ENCODE measurements around the gene DRC1. TPM values are rescaled to one million over a fixed set of nuclear protein-coding genes. Genes with fewer than 3 reads are reported as not detected.

The DRC1 gene
- total RNA-seq, 1 experiment from 2014 or later = not detected

DNA sequence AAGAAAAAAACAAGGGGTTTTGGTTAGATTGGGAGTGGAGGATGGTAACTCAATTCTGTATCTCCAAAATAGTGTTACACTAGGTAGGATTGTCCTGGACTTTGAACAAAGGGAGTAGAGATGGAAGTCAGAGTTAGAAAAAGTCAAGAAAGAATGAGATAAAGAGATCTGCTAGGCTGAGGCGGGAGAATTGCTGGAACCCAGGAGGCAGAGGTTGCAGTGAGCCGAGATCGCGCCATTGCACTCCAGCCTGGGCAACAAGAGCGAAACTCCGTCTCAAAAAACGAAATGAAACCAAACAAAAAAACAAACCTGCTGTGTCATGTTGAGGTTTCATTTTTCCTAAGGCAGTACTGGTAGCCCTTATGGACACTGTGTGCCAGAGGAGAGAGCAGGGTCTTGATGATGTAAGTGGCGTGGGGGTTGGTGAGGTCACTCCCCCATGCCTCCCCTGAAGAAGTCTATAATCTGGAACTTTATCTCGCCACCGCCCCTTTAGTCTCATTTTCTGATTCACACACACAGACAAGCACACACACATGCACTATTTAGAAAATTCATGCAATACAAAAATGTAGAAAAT is 10.5 kb downstream of the DRC1 start:
- RAD21 ChIA-PET (ENCODE audit: low non-redundant PET in 1 of 2, low total read pairs in 2 of 2, uncharacterized antibody in 2 of 2, unreplicated experiment in 2 of 2) = no interaction called here
- H3K79me2 ChIP-seq (ENCODE audit: insufficient read depth, low read length) = no peaks in the 10 kb centered on the region
- no peak for DNase-seq (ENCODE audit: low read depth, low spot score)
- no peak overlapping the region for H2AFZ ChIP-seq (ENCODE audit: low read depth, low read length, poor library complexity, severe bottlenecking)
- H3K9me2 ChIP-seq (ENCODE audit: insufficient read depth) = no peaks in the 10 kb centered on the region
- no peaks in the 10 kb centered on the region for H3K4me1 ChIP-seq (ENCODE audit: control insufficient read depth in 1 of 2, insufficient read depth in 2 of 2, low read length in 2 of 2)
- H3K9me3 ChIP-seq (ENCODE audit: control insufficient read depth in 1 of 2, insufficient read depth in 1 of 2, low read depth in 1 of 2, low read length in 2 of 2) = no peaks in the 10 kb centered on the region
- H3K36me3 ChIP-seq (ENCODE audit: control insufficient read depth in 1 of 2, insufficient read depth in 2 of 2, low read length in 2 of 2) = no peaks in the 10 kb centered on the region
- no TSS peak for BruUV-seq (replicated peaks)
- ATAC-seq = no peak
- H3K4me3 ChIP-seq (replicated peaks in 1 of 2; ENCODE audit: low read depth in 1 of 2, low read length in 2 of 2) = no peak overlapping the region
- TF ChIP-seq SRF (IDR thresholded peaks at IDR 0.05; ENCODE audit: low read depth) = no peak
- TF ChIP-seq, protein P1, sequence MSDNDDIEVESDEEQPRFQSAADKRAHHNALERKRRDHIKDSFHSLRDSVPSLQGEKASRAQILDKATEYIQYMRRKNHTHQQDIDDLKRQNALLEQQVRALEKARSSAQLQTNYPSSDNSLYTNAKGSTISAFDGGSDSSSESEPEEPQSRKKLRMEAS (IDR thresholded peaks at IDR 0.05) = no peak
- TF ChIP-seq EGR1 (IDR thresholded peaks at IDR 0.05; ENCODE audit: low read depth) = no peak
- no peak for TF ChIP-seq RAD21 (IDR thresholded peaks at IDR 0.05; ENCODE audit: low read depth)
- TF ChIP-seq ZNF274 (IDR thresholded peaks at IDR 0.05; ENCODE audit: low read depth, low read length) = no peak
- TF ChIP-seq, protein P2, sequence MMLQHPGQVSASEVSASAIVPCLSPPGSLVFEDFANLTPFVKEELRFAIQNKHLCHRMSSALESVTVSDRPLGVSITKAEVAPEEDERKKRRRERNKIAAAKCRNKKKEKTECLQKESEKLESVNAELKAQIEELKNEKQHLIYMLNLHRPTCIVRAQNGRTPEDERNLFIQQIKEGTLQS (IDR thresholded peaks at IDR 0.05) = no peak
- no peak for TF ChIP-seq POLR2A (IDR thresholded peaks at IDR 0.05; ENCODE audit: borderline replicate concordance, extremely low read depth, insufficient read depth, insufficient read length)
- TF ChIP-seq, protein P3, sequence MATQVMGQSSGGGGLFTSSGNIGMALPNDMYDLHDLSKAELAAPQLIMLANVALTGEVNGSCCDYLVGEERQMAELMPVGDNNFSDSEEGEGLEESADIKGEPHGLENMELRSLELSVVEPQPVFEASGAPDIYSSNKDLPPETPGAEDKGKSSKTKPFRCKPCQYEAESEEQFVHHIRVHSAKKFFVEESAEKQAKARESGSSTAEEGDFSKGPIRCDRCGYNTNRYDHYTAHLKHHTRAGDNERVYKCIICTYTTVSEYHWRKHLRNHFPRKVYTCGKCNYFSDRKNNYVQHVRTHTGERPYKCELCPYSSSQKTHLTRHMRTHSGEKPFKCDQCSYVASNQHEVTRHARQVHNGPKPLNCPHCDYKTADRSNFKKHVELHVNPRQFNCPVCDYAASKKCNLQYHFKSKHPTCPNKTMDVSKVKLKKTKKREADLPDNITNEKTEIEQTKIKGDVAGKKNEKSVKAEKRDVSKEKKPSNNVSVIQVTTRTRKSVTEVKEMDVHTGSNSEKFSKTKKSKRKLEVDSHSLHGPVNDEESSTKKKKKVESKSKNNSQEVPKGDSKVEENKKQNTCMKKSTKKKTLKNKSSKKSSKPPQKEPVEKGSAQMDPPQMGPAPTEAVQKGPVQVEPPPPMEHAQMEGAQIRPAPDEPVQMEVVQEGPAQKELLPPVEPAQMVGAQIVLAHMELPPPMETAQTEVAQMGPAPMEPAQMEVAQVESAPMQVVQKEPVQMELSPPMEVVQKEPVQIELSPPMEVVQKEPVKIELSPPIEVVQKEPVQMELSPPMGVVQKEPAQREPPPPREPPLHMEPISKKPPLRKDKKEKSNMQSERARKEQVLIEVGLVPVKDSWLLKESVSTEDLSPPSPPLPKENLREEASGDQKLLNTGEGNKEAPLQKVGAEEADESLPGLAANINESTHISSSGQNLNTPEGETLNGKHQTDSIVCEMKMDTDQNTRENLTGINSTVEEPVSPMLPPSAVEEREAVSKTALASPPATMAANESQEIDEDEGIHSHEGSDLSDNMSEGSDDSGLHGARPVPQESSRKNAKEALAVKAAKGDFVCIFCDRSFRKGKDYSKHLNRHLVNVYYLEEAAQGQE (IDR thresholded peaks at IDR 0.05; ENCODE audit: low read depth) = no peak
- no peak for TF ChIP-seq CEBPB (IDR thresholded peaks at IDR 0.05; ENCODE audit: low read depth)
- TF ChIP-seq POLR2AphosphoS5 (IDR thresholded peaks at IDR 0.05; ENCODE audit: low read depth, low read length) = no peak
- no peak for TF ChIP-seq SP1 (IDR thresholded peaks at IDR 0.05; ENCODE audit: low read depth)
- no peak for TF ChIP-seq YY1 (IDR thresholded peaks at IDR 0.05; ENCODE audit: extremely low read depth, insufficient replicate concordance, low read depth, low read length)
- TF ChIP-seq EZH2phosphoT487 (IDR thresholded peaks at IDR 0.05; ENCODE audit: borderline replicate concordance) = no peak
- no peak for TF ChIP-seq FOSL1 (IDR thresholded peaks at IDR 0.05; ENCODE audit: low read depth)
- TF ChIP-seq TCF7L2 (IDR thresholded peaks at IDR 0.05; ENCODE audit: borderline replicate concordance, extremely low read depth, insufficient read depth, insufficient read length) = no peak
- H3K27ac ChIP-seq (ENCODE audit: low read depth, low read length) = no peak overlapping the region
- intact Hi-C loops (cut with micrococcal nuclease) = no loop called here
- POLR2A ChIA-PET = no interaction called here
- no peak overlapping the region for H3K4me2 ChIP-seq (ENCODE audit: low read length)
- H3K27me3 ChIP-seq (ENCODE audit: insufficient read depth, low read length) = no peaks in the 10 kb centered on the region
- H4K20me1 ChIP-seq (ENCODE audit: insufficient read depth) = no peaks in the 10 kb centered on the region; the same call in 1 of the 2 replicates
- CTCF ChIA-PET = no interaction called here
- H3K9ac ChIP-seq (ENCODE audit: low read length) = no peak overlapping the region
